Activated CD4-positive, alpha-beta T cell treated with anti-CD3 and anti-CD28 coated beads for 1 hour (primary cell): Measurements from ENCODE around the gene EP300.
"Not testable (repeated sequence)": the region's sequence is repeated elsewhere in the genome, so short reads cannot be mapped to it uniquely, and the experiment has no call there.

ENCODE experiments used
- DNase-seq: peaks from one replicate; pipeline ENCODE4 v3.0.0-alpha.2; 2020

EP300 gene

DNA sequence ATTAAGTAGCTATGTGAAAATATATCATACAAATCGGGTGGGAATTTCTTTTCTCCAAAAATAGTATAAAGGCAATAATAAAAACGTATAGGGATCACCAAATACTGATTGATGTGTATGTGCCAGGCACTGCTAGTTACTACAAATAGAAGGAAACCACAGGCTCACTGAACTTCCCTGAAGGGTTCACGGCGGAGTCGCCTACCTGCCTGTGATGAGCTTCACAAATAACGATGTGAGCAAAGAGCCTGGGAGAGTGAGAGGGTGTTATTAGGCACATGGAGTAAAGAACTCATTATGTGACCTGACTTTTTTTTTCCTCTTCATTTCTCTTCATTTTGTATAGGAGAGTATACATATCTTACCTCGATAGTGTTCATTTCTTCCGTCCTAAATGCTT lies 76.8 kb downstream of the EP300 start:
- no peak for DNase-seq

DNA sequence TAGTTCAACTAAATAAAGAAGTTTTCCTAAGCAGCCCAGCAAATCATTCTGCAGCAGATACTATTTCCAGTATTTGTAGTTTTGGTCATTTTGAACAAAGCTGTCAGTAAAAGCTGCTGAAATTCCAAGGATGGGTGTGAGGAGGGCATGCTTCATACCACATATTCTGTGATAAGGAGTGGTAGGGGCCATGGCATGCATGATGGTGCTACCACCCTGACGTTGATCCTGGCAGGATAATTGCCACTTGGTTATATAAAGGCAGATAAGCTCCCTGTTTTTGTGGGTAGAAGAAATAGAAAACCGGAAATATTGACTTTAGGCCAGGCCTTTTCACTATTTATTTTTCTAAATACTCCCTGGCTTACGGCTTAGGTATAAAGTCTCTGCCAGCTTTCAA lies 79.6 kb downstream of the EP300 start:
- no peak for DNase-seq

DNA sequence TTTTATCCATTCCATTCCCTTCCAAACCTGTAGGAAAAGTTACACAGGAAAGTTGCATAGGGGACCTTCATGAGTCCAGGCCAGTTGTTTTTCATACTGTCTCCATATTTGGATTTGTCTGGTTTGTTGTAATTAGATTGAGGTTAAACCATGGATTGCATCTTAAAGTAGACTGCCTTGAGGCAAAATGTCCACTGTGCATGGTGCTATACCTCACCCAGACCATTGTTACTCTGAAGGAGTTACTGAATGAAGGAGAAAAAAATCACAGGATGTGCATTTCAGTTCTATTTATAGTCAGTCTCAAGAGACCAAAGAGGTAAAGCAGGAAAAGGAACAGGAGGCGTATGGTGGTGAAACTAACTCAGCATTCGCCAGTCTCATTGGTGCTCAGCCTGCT lies 83.2 kb downstream of the EP300 start:
- DNase-seq, result no peak

DNA sequence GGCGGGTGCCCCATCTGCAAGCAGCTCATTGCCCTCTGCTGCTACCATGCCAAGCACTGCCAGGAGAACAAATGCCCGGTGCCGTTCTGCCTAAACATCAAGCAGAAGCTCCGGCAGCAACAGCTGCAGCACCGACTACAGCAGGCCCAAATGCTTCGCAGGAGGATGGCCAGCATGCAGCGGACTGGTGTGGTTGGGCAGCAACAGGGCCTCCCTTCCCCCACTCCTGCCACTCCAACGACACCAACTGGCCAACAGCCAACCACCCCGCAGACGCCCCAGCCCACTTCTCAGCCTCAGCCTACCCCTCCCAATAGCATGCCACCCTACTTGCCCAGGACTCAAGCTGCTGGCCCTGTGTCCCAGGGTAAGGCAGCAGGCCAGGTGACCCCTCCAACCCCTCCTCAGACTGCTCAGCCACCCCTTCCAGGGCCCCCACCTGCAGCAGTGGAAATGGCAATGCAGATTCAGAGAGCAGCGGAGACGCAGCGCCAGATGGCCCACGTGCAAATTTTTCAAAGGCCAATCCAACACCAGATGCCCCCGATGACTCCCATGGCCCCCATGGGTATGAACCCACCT lies 84.7 kb downstream of the EP300 start:
- DNase-seq, result no peak

DNA sequence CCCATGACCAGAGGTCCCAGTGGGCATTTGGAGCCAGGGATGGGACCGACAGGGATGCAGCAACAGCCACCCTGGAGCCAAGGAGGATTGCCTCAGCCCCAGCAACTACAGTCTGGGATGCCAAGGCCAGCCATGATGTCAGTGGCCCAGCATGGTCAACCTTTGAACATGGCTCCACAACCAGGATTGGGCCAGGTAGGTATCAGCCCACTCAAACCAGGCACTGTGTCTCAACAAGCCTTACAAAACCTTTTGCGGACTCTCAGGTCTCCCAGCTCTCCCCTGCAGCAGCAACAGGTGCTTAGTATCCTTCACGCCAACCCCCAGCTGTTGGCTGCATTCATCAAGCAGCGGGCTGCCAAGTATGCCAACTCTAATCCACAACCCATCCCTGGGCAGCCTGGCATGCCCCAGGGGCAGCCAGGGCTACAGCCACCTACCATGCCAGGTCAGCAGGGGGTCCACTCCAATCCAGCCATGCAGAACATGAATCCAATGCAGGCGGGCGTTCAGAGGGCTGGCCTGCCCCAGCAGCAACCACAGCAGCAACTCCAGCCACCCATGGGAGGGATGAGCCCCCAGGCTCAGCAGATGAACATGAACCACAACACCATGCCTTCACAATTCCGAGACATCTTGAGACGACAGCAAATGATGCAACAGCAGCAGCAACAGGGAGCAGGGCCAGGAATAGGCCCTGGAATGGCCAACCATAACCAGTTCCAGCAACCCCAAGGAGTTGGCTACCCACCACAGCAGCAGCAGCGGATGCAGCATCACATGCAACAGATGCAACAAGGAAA lies 85.4 kb downstream of the EP300 start:
- no peak for DNase-seq

DNA sequence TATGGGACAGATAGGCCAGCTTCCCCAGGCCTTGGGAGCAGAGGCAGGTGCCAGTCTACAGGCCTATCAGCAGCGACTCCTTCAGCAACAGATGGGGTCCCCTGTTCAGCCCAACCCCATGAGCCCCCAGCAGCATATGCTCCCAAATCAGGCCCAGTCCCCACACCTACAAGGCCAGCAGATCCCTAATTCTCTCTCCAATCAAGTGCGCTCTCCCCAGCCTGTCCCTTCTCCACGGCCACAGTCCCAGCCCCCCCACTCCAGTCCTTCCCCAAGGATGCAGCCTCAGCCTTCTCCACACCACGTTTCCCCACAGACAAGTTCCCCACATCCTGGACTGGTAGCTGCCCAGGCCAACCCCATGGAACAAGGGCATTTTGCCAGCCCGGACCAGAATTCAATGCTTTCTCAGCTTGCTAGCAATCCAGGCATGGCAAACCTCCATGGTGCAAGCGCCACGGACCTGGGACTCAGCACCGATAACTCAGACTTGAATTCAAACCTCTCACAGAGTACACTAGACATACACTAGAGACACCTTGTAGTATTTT lies 86.1 kb downstream of the EP300 start:
- DNase-seq, result no peak

DNA sequence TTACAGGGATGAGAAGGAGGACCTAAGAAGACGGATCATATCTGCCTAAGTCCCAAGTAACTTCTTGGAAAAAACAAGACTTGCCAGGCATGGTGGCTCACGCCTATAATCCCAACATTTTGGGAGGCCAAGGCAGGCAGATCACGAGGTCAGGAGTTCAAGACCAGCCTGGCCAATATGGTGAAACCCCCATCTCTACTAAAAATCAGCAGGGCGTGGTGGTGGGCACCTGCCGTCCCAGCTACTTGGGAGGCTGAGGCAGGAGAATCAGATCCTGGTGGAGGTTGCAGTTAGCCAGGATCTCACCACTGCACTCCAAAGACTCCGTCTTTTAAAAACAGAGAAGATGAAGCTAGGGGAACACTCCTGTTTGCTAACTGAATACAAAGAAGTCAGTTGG lies 88.0 kb downstream of the EP300 start:
- not testable (repeated sequence) for DNase-seq

DNA sequence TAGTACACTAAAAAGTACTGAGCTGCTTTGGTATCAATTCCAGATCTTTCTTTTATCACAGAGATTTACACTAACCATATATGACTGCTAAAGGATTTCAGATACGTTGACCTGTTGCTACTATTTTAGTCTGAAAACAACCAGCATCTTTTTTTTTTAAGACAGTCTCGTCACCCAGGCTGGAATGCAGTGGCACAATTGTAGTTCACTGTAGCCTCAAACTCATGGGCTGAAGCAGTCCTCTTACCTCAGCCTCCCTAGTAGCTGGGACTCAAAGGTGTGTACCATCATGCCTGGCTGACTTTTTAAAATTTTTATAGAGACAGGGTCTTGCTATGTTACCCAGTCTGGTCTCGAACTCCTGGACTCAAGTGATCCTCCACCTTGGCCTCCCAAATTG lies 88.5 kb downstream of the EP300 start:
- no peak for DNase-seq

DNA sequence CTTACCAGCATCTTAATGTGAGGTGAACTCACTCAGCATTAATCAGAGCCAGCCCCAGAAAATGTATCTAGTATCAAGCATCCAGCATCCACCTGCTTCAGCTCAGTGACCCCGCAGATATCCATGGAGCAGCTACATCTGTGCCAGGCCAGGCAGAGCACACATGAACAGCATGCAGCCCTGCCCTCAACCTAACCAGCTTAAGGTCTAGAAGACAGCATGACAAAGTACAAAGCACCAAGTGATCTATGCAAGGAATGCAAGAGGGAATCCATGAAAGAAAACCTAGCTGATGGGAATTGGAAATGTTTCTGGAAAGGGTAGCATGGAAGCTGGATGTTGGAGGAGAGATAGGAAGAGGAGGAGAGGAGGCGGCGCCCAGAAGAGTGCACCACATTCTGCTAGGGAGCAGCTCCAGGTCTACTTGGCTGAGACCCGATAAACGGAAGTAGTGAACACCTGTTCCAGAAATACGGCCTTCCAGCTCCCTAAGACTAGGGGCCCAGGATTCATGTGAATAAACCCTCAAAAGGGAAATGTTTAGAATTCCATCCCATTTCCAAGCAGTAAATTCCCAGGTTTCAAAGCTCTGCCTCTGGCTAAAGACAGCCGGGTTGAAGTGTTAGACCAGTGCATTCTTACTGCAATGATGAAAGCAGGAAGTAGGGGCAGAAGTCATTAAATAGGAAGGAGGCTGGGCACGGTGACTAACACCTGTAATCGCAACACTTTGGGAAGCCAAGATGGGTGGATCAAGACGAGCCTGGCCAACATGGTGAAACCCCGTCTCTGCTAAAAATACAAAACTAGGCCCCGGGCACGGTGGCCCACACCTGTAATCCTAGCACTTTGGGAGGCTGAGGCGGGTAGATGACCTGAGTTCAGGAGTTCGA lies 89.2 kb downstream of the EP300 start:
- DNase-seq, result no peak

DNA sequence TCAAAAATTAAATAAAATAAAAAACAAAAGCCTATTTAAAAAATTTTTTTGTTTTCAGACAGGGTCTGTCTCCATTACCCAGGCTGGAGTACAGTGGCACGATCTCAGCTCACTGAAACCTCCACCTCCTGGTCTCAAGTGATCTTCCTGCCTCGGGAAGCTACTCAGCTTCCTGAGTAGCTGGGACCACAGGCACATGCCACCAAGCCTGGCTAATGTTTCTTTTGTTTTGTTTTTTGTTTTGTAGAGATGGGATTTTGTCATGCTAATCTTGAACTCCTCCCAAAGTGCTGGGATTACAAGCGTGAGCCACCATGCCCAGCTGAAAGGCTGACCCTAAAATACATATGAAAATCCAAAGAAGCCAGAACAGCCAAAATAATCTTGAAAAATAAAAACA lies 92.3 kb downstream of the EP300 start:
- no peak for DNase-seq

DNA sequence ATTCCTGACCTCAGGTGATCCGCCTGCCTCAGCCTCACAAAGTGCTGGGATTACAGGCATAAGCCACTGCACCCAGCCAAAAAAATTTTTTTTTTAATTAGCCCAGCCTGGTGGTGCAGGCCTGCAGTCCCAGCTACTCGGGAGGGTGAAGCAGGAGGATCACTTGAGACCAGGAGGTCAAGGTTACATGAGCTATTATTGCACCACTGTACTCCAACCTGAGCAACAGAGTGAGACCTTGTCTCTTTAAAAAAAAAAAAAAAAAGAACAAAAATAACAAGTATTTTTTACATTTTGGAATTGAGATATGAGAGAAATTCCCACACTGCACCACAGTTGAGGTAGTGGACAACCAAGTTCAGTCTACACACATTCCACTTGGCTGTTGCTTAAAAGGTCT lies 99.1 kb downstream of the EP300 start:
- DNase-seq, result no peak

DNA sequence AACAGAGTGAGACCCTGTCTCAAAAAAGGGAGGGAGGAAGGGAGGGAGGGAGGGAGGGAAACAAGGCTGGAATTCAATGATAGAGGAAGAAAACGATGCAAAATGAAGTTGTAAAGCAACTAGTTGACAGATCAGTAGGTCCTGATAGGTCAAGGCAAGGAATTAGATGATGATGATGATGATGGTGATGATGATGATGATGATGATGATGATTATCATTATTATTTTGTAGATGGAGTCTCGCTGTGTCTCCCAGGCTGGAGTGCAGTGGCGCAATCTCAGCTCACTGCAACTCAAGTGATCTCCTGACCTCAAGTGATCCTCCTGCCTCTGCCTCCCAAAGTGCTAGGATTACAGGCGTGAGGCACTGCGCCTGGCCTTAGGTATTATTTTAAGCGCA lies 101.4 kb downstream of the EP300 start:
- no peak for DNase-seq

DNA sequence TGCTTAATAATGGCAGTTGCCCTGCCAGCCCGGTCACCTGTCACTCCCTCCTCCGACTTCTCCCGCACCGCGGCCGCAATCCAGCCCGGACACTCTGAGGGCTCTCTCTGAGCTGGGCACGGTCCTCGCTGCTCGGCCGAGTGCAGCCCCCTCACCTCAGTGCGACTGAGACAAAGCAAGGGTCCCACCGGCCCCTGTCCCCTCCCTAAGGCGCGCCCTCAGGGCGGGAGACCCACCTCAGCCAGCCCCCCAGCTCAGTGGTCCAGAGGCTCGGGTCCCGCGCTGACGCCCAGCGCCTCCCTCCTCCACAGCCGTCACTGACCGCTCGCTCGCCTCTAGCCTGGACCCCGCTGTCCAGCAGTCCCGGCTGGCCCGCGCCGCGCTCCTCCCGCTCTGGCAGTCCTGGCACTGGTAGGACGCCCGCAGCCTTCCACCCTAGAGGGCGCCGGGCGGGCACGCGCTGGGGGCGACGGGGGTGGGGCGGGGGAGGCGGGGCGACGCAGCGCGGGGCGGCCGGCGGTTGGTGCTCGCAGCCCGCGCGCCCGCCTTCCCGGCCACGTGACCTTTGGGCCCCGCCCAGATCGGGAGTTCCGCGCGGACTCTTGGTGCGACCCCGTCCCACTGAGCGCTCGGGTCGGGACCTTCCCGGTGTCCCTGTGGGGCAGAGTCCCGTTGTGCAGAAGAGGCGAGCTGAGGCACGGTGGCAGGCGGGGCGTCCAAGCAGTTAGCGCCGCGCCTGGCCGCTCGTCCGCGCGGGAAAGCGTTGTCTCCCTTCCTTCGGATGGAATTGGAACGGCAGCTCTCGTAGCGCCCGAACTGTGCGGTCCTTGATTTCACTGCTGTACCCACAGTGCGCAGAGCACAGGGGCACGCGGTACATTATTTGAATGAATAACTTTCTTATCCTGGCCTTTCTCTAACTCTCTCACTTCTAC lies 104.9 kb downstream of the EP300 start:
- DNase-seq, result peak; percentile 70

DNA sequence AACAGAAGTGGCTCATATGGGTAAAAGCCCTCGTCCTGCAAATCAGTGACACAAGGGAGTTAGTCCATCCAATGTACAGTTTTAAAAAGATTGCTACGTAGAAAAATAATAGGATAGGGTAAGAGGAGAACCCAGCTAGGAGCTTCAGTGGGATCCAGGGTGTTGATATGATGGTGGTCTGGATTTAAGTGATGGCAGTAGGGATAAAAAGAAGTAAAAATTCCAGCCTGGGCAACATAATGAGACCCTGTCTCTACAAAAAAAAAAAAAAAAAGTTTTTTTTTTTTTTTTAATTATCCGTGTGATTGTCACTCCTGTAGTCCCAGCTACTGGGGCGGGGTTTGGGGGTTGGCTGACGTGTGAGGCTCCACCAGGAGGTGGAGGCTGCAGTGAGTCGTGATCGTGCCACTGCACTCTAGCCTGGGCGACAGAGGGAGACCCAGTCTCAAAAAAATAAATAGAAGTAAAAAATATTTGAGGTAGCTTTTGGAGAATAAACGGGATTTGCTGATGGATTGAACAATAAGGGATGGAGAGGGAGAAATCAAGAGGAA lies 105.7 kb downstream of the EP300 start:
- DNase-seq, result peak; percentile 33

DNA sequence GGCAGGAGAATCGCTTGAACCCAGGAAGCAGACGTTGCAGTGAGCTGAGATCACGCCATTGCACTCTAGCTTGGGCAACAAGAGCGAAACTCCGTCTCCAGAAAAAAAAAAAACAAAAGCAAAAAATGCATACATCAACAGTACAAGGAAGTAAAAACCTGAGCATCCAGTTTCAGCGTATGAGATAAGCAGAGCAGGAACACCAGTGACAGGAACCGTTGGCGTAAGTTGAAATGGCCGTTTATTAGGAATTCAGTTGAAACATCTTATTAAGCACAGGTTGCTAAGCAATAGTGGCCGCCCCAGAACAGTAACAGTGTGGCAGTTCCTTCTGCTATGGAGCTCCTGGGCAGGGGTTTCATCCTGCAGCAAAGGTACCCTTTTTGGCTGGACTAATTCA lies 108.7 kb downstream of the EP300 start:
- DNase-seq, result no peak

DNA sequence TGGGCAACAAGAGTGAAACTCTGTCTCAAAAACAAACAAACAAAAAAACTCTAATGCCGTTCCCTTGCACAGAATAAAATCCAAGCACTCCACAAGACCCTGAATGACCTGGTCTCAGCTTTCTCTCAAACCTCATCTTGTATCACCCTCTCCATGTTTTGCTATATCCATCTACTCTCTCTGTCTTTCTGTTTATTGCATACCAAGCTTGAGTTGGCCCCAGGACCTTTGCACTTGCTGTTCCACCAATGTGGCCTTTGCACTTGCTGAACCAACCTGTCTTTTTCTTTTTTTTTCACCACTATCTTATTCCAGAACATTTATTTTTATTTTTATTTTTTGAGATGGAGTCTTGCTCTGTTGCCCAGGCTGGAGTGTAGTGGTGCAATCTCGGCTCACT lies 110.7 kb downstream of the EP300 start:
- no peak for DNase-seq

DNA sequence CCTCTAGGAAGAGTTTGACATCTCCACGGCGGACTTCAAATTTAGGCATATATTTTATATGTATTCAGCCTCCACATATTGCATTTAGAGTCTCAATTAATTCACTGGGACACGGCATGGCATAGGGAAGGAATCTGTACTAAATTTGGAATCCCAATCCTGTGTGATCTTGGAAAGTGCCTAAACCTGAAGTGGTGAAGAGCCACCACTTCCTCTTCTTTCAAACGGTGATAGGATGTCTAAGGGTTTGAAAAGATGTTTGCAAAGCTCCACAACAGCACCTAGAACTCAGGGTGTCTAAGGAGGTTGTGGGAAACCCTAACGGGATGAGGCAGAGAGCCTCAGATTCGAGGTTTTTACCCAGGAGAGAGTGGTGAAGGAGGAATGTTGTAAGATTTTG lies 111.7 kb downstream of the EP300 start:
- DNase-seq, result no peak

DNA sequence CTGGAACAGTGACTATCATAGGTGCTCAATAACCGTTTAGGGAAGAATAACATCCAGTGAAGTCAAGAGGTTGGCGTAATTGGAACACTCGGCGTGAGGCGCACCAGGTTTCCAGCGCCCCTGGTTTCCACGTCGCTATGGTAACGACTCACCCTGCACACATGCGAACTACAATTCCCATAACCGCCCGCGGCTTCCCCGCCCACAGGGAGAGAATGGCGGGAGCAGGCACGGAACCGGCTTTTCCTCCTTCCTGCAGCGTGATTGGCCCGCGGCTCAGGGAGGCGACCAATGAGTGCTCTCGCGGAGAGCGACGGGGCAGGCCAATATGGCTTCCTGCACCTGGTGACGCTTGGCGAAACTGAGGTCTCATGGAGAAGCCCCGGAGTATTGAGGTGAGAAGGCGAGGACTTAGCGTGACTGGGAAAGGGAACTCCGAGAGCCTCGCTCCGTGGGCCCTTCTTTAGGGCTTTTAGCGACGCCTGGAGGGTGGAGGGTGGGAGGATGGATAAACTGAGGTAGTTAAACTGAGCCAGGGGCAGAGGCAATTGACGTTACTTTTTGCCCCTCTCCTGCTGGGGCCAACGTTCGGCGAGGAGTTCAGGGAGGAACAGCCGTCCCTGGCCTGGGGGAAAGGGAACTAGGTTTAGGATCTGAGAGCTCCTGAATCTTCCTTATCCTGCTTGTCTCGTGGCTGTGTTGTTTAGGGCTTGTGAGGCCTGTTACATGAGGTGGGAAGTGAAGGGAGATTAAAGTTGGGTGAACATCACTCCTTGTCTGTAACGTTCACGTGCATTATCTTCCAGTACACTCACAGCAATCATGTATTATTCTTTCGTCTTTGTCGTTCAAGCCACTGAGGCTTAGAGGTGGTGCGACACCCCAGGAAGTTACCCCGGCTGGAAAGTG lies 112.9 kb downstream of the EP300 start, which contains the start of gene L3MBTL2:
L3MBTL2 (plus strand) TSS at position 321 of the 909 bp plus-strand sequence; CDS start at position 372, 51 bp downstream.
- peak; percentile 98 for DNase-seq

DNA sequence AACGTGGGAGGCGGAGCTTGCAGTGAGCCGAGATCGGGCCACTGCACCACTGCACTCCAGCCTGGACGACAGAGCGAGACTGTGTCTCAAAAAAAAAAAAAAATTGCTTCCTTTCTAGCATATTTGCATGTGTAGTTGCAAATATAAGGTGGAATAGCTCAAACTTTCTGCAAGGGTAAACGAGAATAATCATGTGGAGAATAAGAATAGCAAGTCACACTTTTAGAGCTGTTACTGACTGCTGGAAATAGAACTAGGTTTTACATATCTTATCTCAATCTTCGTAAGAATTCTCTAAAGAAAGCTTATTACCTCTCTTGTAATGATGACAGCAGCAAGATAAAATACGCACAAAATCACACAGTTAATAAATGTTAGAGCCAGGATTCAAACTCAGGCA lies 114.3 kb downstream of the EP300 start:
- no peak for DNase-seq

DNA sequence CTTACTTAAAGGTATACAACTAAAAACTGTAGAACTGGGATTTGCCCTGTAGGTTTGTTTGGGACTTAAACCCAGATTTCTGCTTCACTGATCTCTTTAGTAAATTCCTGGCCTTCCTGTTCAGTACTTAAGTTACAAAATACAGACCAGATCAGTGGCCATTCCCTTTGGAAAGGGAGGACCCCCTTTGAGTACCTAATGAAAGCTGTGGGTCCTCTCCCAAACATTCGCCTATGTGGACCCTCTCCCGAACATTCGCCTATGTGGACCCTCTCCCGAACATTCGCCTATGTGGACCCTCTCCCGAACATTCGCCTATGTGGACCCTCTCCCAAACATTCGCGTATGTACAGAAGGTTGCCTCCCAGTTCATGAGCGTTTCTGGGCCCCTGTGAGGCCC lies 123.0 kb downstream of the EP300 start:
- DNase-seq, result no peak

DNA sequence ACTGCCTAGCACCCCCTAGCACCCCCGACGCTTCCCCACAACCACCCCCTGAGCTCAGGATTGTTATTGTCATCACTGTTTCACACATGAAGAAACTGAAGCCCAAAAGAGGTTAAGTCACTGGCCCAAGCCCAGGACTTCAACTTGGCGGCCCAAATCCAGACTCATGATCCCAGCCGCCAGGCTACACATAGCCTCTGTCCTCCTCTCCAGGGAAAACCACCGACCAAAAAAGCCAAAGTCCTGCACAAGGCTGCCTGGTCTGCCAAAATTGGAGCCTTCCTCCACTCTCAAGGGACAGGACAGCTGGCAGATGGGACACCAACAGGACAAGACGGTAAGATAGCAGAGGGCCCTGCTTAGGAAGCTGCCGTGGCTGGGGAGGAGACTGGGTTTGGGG lies 123.5 kb downstream of the EP300 start:
- no peak for DNase-seq
